Measurements from ENCODE around the gene PDHX. TPM values are rescaled to one million over a fixed set of nuclear protein-coding genes. Genes with fewer than 3 reads are reported as not detected.

The PDHX gene
- total RNA-seq, 1 experiment from 2014 or later = 85.4 TPM

DNA sequence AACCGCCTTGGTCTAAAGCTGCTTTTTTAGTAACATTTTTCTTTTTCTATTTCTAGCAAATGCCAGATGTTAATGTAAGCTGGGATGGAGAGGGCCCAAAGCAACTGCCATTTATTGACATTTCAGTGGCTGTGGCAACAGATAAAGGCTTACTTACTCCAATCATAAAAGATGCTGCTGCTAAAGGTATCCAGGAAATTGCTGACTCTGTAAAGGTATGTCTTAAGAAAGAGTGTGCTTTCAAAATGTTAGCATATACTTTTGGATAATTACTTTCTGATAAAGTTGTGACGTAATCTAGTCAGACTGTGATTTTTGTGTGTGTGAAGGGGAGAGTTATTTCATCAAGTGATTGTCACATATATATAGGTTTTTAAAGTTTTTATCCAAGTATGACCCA is 68.1 kb downstream of the PDHX start:
- H3K4me3 ChIP-seq (ENCODE audit: low read depth, low read length) = no peak overlapping the region
- ChIA-PET CTCF (no interaction called here), POLR2A (no interaction called here)
- H3K36me3 ChIP-seq (ENCODE audit: control insufficient read depth, insufficient read depth, low read length) = no peaks in the 10 kb centered on the region
- Mint-ChIP-seq H3K4me3 (ENCODE audit: unreplicated experiment) (no peak overlapping the region), H3K27ac (ENCODE audit: unreplicated experiment) (no peak overlapping the region), H3K9me3 (ENCODE audit: unreplicated experiment) (no peaks in the 10 kb centered on the region), H3K27me3 (ENCODE audit: insufficient read depth, unreplicated experiment) (no peaks in the 10 kb centered on the region), H3K36me3 (ENCODE audit: insufficient read depth, unreplicated experiment) (peaks cover 45% of the 10 kb centered on the region), H3K4me1 (ENCODE audit: low read depth, unreplicated experiment) (peaks cover 9% of the 10 kb centered on the region)
- no peaks in the 10 kb centered on the region; the same call in 1 of the 2 replicates for H3K9me3 ChIP-seq
- intact Hi-C loops (cut with micrococcal nuclease; ENCODE audit: unreplicated experiment) = no loop called here
- H3K4me1 ChIP-seq = no peaks in the 10 kb centered on the region
- TF ChIP-seq, protein P1, sequence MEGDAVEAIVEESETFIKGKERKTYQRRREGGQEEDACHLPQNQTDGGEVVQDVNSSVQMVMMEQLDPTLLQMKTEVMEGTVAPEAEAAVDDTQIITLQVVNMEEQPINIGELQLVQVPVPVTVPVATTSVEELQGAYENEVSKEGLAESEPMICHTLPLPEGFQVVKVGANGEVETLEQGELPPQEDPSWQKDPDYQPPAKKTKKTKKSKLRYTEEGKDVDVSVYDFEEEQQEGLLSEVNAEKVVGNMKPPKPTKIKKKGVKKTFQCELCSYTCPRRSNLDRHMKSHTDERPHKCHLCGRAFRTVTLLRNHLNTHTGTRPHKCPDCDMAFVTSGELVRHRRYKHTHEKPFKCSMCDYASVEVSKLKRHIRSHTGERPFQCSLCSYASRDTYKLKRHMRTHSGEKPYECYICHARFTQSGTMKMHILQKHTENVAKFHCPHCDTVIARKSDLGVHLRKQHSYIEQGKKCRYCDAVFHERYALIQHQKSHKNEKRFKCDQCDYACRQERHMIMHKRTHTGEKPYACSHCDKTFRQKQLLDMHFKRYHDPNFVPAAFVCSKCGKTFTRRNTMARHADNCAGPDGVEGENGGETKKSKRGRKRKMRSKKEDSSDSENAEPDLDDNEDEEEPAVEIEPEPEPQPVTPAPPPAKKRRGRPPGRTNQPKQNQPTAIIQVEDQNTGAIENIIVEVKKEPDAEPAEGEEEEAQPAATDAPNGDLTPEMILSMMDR (IDR thresholded peaks at IDR 0.05; ENCODE audit: insufficient read depth in 1 of 2, low read depth in 1 of 2, low read length in 1 of 2, severe bottlenecking in 1 of 2, unreplicated experiment in 1 of 2) = no peak
- no peaks in the 10 kb centered on the region for H3K27me3 ChIP-seq (replicated peaks; ENCODE audit: control insufficient read depth, insufficient read depth, low read length)
- BruUV-seq (replicated peaks) = no TSS peak
- no peak for DNase-seq

DNA sequence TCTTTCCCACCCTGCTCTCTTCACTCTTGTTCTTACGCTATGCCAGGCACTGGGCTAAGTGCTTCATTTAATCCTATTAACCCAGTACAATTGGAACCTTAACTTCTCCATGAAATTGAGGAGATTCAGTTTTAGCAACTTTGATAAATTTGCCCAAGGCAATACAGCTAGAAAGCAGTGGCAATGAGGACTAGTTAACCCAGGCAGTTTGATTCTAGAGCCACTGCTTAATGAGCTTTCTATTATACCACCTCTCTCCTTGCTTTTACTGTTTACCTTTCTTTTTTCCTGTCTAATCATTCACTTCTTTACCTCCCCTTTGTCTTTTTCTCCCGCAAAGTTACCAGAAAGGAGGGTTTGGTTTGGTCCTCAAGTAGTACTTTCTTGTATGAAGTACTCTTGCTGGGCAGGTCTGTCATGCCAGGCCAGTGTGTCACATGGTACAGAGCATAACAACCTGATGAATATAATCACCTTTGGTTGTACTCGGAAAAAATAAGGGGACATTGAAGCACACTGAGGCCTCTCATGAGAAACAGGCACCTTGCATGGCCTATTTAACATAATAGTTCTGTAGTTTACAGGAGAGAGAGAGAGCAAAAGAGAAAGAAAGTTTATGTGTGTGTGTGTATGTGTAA is 70.6 kb downstream of the PDHX start:
- DNase-seq = no peak
- intact Hi-C loops (cut with micrococcal nuclease; ENCODE audit: unreplicated experiment) = no loop called here
- Histone ChIP-seq H3K27me3 (replicated peaks; ENCODE audit: control insufficient read depth, insufficient read depth, low read length) (no peaks in the 10 kb centered on the region), H3K36me3 (ENCODE audit: control insufficient read depth, insufficient read depth, low read length) (no peaks in the 10 kb centered on the region), H3K9me3 (no peaks in the 10 kb centered on the region; the same call in 1 of the 2 replicates), H3K4me3 (ENCODE audit: low read depth, low read length) (no peak overlapping the region), H3K4me1 (no peaks in the 10 kb centered on the region)
- TF ChIP-seq, protein P1 (IDR thresholded peaks at IDR 0.05; ENCODE audit: insufficient read depth in 1 of 2, low read depth in 1 of 2, low read length in 1 of 2, severe bottlenecking in 1 of 2, unreplicated experiment in 1 of 2) = no peak
- no TSS peak for BruUV-seq (replicated peaks)
- Mint-ChIP-seq H3K27ac (ENCODE audit: unreplicated experiment) (no peak overlapping the region), H3K36me3 (ENCODE audit: insufficient read depth, unreplicated experiment) (peaks cover 35% of the 10 kb centered on the region), H3K9me3 (ENCODE audit: unreplicated experiment) (no peaks in the 10 kb centered on the region), H3K4me1 (ENCODE audit: low read depth, unreplicated experiment) (peaks cover 9% of the 10 kb centered on the region), H3K4me3 (ENCODE audit: unreplicated experiment) (no peak overlapping the region), H3K27me3 (ENCODE audit: insufficient read depth, unreplicated experiment) (no peaks in the 10 kb centered on the region)
- CTCF ChIA-PET = interaction anchor here (0.6 kb wide), 1 partner anchor 426 kb away, joined by 3 read pairs; no protein-coding TSS in a partner anchor
- POLR2A ChIA-PET = no interaction called here

DNA sequence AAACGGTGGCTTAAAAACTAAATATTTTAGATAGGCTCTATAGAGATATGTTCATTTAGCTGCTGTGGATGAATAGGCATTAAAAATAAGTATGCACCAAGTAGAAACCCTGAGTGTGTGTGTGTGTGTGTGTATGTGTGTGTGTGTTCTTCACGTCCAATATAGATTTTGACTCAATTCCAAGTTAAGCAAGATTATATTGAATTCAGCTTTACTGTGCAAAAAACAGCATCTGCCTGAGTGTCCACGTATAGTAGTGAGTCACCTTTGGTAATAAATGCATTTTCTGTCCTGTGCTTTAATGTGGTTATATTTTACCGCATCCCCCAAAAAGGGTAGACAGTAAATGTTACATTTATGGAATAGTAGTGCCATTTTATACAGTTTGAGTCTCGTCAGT is 71.2 kb downstream of the PDHX start:
- TF ChIP-seq, protein P1 (IDR thresholded peaks at IDR 0.05; ENCODE audit: insufficient read depth in 1 of 2, low read depth in 1 of 2, low read length in 1 of 2, severe bottlenecking in 1 of 2, unreplicated experiment in 1 of 2) = no peak
- no peaks in the 10 kb centered on the region for H3K27me3 ChIP-seq (replicated peaks; ENCODE audit: control insufficient read depth, insufficient read depth, low read length)
- DNase-seq = no peak
- intact Hi-C loops (cut with micrococcal nuclease; ENCODE audit: unreplicated experiment) = no loop called here
- Mint-ChIP-seq H3K36me3 (ENCODE audit: insufficient read depth, unreplicated experiment) (peaks cover 29% of the 10 kb centered on the region), H3K9me3 (ENCODE audit: unreplicated experiment) (no peaks in the 10 kb centered on the region), H3K27ac (ENCODE audit: unreplicated experiment) (no peak overlapping the region), H3K4me1 (ENCODE audit: low read depth, unreplicated experiment) (peaks cover 9% of the 10 kb centered on the region), H3K4me3 (ENCODE audit: unreplicated experiment) (no peak overlapping the region), H3K27me3 (ENCODE audit: insufficient read depth, unreplicated experiment) (no peaks in the 10 kb centered on the region)
- ChIA-PET POLR2A (no interaction called here), CTCF (no interaction called here)
- H3K9me3 ChIP-seq = no peaks in the 10 kb centered on the region
- no peak overlapping the region for H3K4me3 ChIP-seq (ENCODE audit: low read depth, low read length)
- H3K4me1 ChIP-seq = no peaks in the 10 kb centered on the region
- H3K36me3 ChIP-seq (ENCODE audit: control insufficient read depth, insufficient read depth, low read length) = no peaks in the 10 kb centered on the region
- no TSS peak for BruUV-seq (replicated peaks)

All from Caco-2 (cell line).